IMR-90 (cell line): Measurements from ENCODE around the gene VEZT. TPM values are rescaled to one million over a fixed set of nuclear protein-coding genes. Genes with fewer than 3 reads are reported as not detected.

Experiments
- ATAC-seq: fragments of 200-7000 bp; cut with Tn5 transposase; 2 replicates; pipeline ENCODE4 v1.9.1; 2020; ENCODE audit warnings: low read depth, mild to moderate bottlenecking, moderate library complexity
- BruUV-seq: library from RNA; stranded (reverse); fragments of 400-500 nt; replicated peaks from 2 replicates; lab custom pipeline; 2021; lab: Mats Ljungman, UMichigan
- CTCF ChIA-PET: fragments of 300-600 bp; formaldehyde crosslinking; extraction: SDS; loops from one replicate; lab custom pipeline; 2021; ENCODE audit warnings: antibody characterized with exemption; lab: Yijun Ruan, JAX
- POLR2A ChIA-PET: fragments of 300-600 bp; sonication (Branson Sonifier 250); formaldehyde crosslinking; loops from one replicate; lab custom pipeline; 2022; ENCODE audit warnings: antibody characterized with exemption; ENCODE audit not compliant: unreplicated experiment; lab: Charles Lee
- DNase-seq: peaks from one replicate; pipeline ENCODE4 v3.0.0; 2013
- H2AFZ ChIP-seq: replicated peaks from 2 replicates; pipeline ENCODE3; 2013; ENCODE audit warnings: low read length, mild to moderate bottlenecking; ENCODE audit not compliant: poor library complexity
- H2AK5ac ChIP-seq: 2 replicates; pipeline ENCODE4 v1.6.1; 2013; ENCODE audit warnings: low read depth, low read length, inconsistent platforms
- H2AK9ac ChIP-seq: replicated peaks from 2 replicates; pipeline ENCODE3; 2013; ENCODE audit warnings: mild to moderate bottlenecking, low read depth, low read length, moderate library complexity; ENCODE audit not compliant: poor library complexity
- H2BK120ac ChIP-seq: 2 replicates; pipeline ENCODE4 v1.6.1; 2013; ENCODE audit warnings: low read depth, low read length, inconsistent platforms
- H2BK15ac ChIP-seq: 3 replicates; pipeline ENCODE4 v1.6.1; 2013; ENCODE audit warnings: low read depth, low read length, inconsistent platforms
- H2BK20ac ChIP-seq: 2 replicates; pipeline ENCODE4 v1.6.1; 2013; ENCODE audit warnings: low read depth, mild to moderate bottlenecking, inconsistent platforms, low read length, moderate library complexity
- H2BK5ac ChIP-seq: 2 replicates; pipeline ENCODE4 v1.6.1; 2013; ENCODE audit warnings: mild to moderate bottlenecking, low read depth, low read length, inconsistent platforms; ENCODE audit not compliant: poor library complexity, severe bottlenecking
- H3K14ac ChIP-seq: replicated peaks from 2 replicates; pipeline ENCODE4 v1.6.1; 2013; ENCODE audit warnings: low read depth, low read length, inconsistent platforms
- H3K18ac ChIP-seq: 2 replicates; pipeline ENCODE4 v1.6.1; 2013; ENCODE audit warnings: low read depth, low read length, control low read depth
- H3K23ac ChIP-seq: 2 replicates; pipeline ENCODE4 v1.6.1; 2013; ENCODE audit warnings: low read depth, low read length, inconsistent platforms
- H3K27ac ChIP-seq: 2 replicates; pipeline ENCODE4 v1.5.1; 2013; ENCODE audit warnings: mild to moderate bottlenecking, control low read depth, low read length; ENCODE audit not compliant: insufficient read depth
- H3K27me3 ChIP-seq: 2 replicates; pipeline ENCODE4 v1.6.1; 2013; ENCODE audit warnings: low read length; ENCODE audit not compliant: control insufficient read depth, insufficient read depth
- H3K36me3 ChIP-seq: 2 replicates; pipeline ENCODE4 v1.6.1; 2013; ENCODE audit warnings: low read length, mixed read lengths; ENCODE audit not compliant: control insufficient read depth, insufficient read depth
- H3K4ac ChIP-seq: 2 replicates; pipeline ENCODE4 v1.6.1; 2013; ENCODE audit warnings: low read depth, low read length, inconsistent platforms
- H3K4me1 ChIP-seq: 2 replicates; pipeline ENCODE4 v1.6.1; 2013; ENCODE audit warnings: low read length, mixed read lengths; ENCODE audit not compliant: control insufficient read depth, insufficient read depth
- H3K4me2 ChIP-seq: 2 replicates; pipeline ENCODE4 v1.6.1; 2013; ENCODE audit warnings: low read depth, mild to moderate bottlenecking, control low read depth, low read length, moderate library complexity
- H3K4me3 ChIP-seq: 2 replicates; pipeline ENCODE4 v1.5.1; 2013; ENCODE audit warnings: low read depth, mild to moderate bottlenecking, control low read depth, low read length, moderate library complexity; ENCODE audit not compliant: insufficient read depth
- H3K56ac ChIP-seq: 2 replicates; pipeline ENCODE4 v1.6.1; 2013; ENCODE audit warnings: low read length, inconsistent platforms; ENCODE audit not compliant: insufficient read depth; ENCODE audit errors: extremely low read depth
- H3K79me1 ChIP-seq, 2 experiments: 2 replicates each; pipeline ENCODE4 v1.6.1; 2013; ENCODE audit warnings: low read length in 2 of 2, inconsistent platforms in 1 of 2, low read depth in 1 of 2
- H3K9ac ChIP-seq: 2 replicates; pipeline ENCODE4 v1.6.1; 2013; ENCODE audit warnings: low read depth, low read length, control low read depth
- H3K9me1 ChIP-seq: 2 replicates; pipeline ENCODE4 v1.6.1; 2013; ENCODE audit warnings: low read length, inconsistent platforms; ENCODE audit not compliant: insufficient read depth
- H3K9me3 ChIP-seq: 2 replicates; pipeline ENCODE4 v1.6.1; 2013; ENCODE audit warnings: low read length; ENCODE audit not compliant: control insufficient read depth, insufficient read depth
- H4K20me1 ChIP-seq: 2 replicates; pipeline ENCODE4 v1.6.1; 2013; ENCODE audit warnings: low read length, inconsistent platforms; ENCODE audit not compliant: insufficient read depth
- H4K5ac ChIP-seq: 2 replicates; pipeline ENCODE4 v1.6.1; 2013; ENCODE audit warnings: mild to moderate bottlenecking, low read depth, low read length, control low read depth
- H4K8ac ChIP-seq, 2 experiments: 2 replicates each; pipeline ENCODE4 v1.6.1; 2013; ENCODE audit warnings: low read depth in 2 of 2, low read length in 2 of 2, control low read depth in 1 of 2, inconsistent platforms in 1 of 2
- H4K91ac ChIP-seq: 2 replicates; pipeline ENCODE4 v1.6.1; 2013; ENCODE audit warnings: low read depth, low read length, inconsistent platforms; ENCODE audit not compliant: insufficient read depth
- CEBPB ChIP-seq: IDR thresholded peaks from 2 replicates; pipeline ENCODE4 v1.6.1; 2012; ENCODE audit warnings: low read depth, low read length, improper control_type of control experiment
- CHD1 ChIP-seq: IDR thresholded peaks from 2 replicates; pipeline ENCODE4 v1.6.1; 2012; ENCODE audit warnings: low read depth, low read length, improper control_type of control experiment
- CTCF ChIP-seq: conservative IDR thresholded peaks from 2 replicates; pipeline ENCODE4 v1.5.1; 2012; ENCODE audit warnings: mild to moderate bottlenecking, low read depth, low read length, improper control_type of control experiment
- ELK1 ChIP-seq: fragments of 150-350 bp; IDR thresholded peaks from 2 replicates; pipeline ENCODE4 v1.6.1; 2016; ENCODE audit warnings: low read depth, mild to moderate bottlenecking, low read length, moderate library complexity, borderline replicate concordance
- FOS ChIP-seq: fragments of 150-350 bp; IDR thresholded peaks from 2 replicates; pipeline ENCODE4 v1.6.1; 2016; ENCODE audit warnings: low read depth, low read length
- MAFK ChIP-seq: IDR thresholded peaks from 2 replicates; pipeline ENCODE4 v1.6.1; 2012; ENCODE audit warnings: low read depth, low read length, improper control_type of control experiment
- MAZ ChIP-seq: IDR thresholded peaks from 2 replicates; pipeline ENCODE4 v1.6.1; 2012; ENCODE audit warnings: low read depth, mild to moderate bottlenecking, low read length, improper control_type of control experiment, moderate library complexity, borderline replicate concordance
- MXI1 ChIP-seq: IDR thresholded peaks from 2 replicates; pipeline ENCODE4 v1.6.1; 2012; ENCODE audit warnings: low read depth, mild to moderate bottlenecking, low read length, moderate library complexity, borderline replicate concordance
- NFE2L2 ChIP-seq: fragments of 150-350 bp; IDR thresholded peaks from 2 replicates; pipeline ENCODE4 v1.6.1; 2016; ENCODE audit warnings: low read depth, mild to moderate bottlenecking, low read length
- RCOR1 ChIP-seq: IDR thresholded peaks from 2 replicates; pipeline ENCODE4 v1.6.1; 2012; ENCODE audit warnings: mild to moderate bottlenecking, low read length, improper control_type of control experiment; ENCODE audit not compliant: insufficient replicate concordance
- SMC3 ChIP-seq: fragments of 150-350 bp; IDR thresholded peaks from 2 replicates; pipeline ENCODE4 v1.6.1; 2016; ENCODE audit warnings: low read depth, mild to moderate bottlenecking, antibody characterized with exemption, low read length, moderate library complexity
- USF2 ChIP-seq: fragments of 150-350 bp; IDR thresholded peaks from 2 replicates; pipeline ENCODE4 v1.6.1; 2017; ENCODE audit warnings: mild to moderate bottlenecking, antibody characterized with exemption, low read length, low read depth
- WGBS, 2 experiments: methylation state at CpG; one replicate each; pipeline versions ENCODE4 v1.1.5 to v1.1.7; 2013; ENCODE audit warnings: missing lambda C conversion rate in 2 of 2; ENCODE audit not compliant: insufficient read length in 1 of 2; ENCODE audit errors: extremely low coverage in 2 of 2; 5-methylcytosine and 5-hydroxymethylcytosine counted together
- dilution Hi-C: fragments of 300-500 bp; cut with HindIII; formaldehyde crosslinking; loops from one replicate; pipeline ENCODE4 v1.14.3; 2018; ENCODE audit warnings: low sequenced_read_pairs; ENCODE audit not compliant: unreplicated experiment
- in situ Hi-C: fragments of 300-500 bp; cut with MboI; formaldehyde crosslinking; loops from 3 replicates; pipeline ENCODE4 v1.14.3; 2019; ENCODE audit warnings: low sequenced_read_pairs, inconsistent platforms, mixed read lengths
- intact Hi-C: fragments of 100-400 bp; cut with micrococcal nuclease; formaldehyde crosslinking; loops from 2 replicates; pipeline ENCODE4 v1.10.0; 2022
- polyA plus RNA-seq, 3 experiments: library from polyadenylated mRNA; depleted of rRNA; stranded (reverse); fragments of >200 nt; gene quantifications; 2 replicates each; pipeline ENCODE4 v1.2.3, GENCODE V29; 2012; ENCODE audit warnings: low replicate concordance in 1 of 3
- total RNA-seq: library from RNA; depleted of rRNA; stranded (reverse); fragments of >200 nt; gene quantifications from 2 replicates; pipeline ENCODE4 v1.2.3, GENCODE V29; 2012

VEZT gene
- total and polyA plus RNA-seq, 2 of the 4 experiments (the other 2 are of a cell fraction): 54.5 to 90.2 TPM

GRCh38 chr12:95218150-95219133 lies 835 bp downstream of the VEZT start:
- Histone ChIP-seq H3K4me3 (peak overlapping the region; percentile 79), H4K5ac (peak overlapping the region; percentile 64), H3K27ac (peak overlapping the region; percentile 66), H2AFZ (peak overlapping the region; percentile 98), H3K56ac (peak overlapping the region; percentile 78), H2BK120ac (peak overlapping the region; percentile 67), H3K9me3 (no peaks in the 10 kb centered on the region), H3K27me3 (no peaks in the 10 kb centered on the region), H4K20me1 (peaks cover 17% of the 10 kb centered on the region), H3K18ac (peak overlapping the region; percentile 35), H2BK20ac (0 out of 2 replicates have a peak overlapping the region, but pooled peaks have one; percentile 8), H4K91ac (peak overlapping the region; percentile 80), H2AK9ac (peak overlapping the region; percentile 99), H3K9me1 (peaks cover 7% of the 10 kb centered on the region), H3K36me3 (no peaks in the 10 kb centered on the region), H2AK5ac (peak overlapping the region; percentile 90), H3K4ac (peak overlapping the region; percentile 96), H3K23ac (peak overlapping the region; percentile 75), H3K4me1 (0 out of 2 replicates have a peak, but pooled peaks cover 2% of the 10 kb centered on the region), H4K8ac (peak overlapping the region; percentile 22 to 48; a peak in 3 of 4 replicates), H3K79me1 (peaks cover 11 to 53% of the 10 kb centered on the region in 2 experiments), H2BK15ac (peak overlapping the region; percentile 71; the same call in 2 of the 3 replicates), H3K14ac (peak overlapping the region; percentile 87), H2BK5ac (peak overlapping the region; percentile 93), H3K4me2 (peak overlapping the region; percentile 100), H3K9ac (peak overlapping the region; percentile 75)
- ATAC-seq: peak; percentile 65
- intact Hi-C loops: loop anchor here (5.0 kb wide), 1 partner anchor 51 kb away; no protein-coding TSS in a partner anchor
- ChIA-PET CTCF (interaction anchor here (0.6 to 2.7 kb wide), 7 partner anchors 9 to 118 kb away, joined by 3 to 12 read pairs (median 6); no protein-coding TSS in a partner anchor), POLR2A (no interaction called here)
- WGBS, 2 experiments: 3% methylated on average over 11 of the region's 35 CpGs; no CpG with 5 or more reads in 1 of the 2 experiments
- DNase-seq: peak; percentile 58
- dilution Hi-C loops: no loop called here
- TSS peak; percentile 30 for BruUV-seq
- in situ Hi-C loops: no loop called here
- TF ChIP-seq MAFK (no peak), CHD1 (no peak), NFE2L2 (no peak), ELK1 (no peak), SMC3 (no peak), FOS (no peak), USF2 (no peak), MAZ (no peak), CTCF (no peak), CEBPB (no peak), MXI1 (no peak), RCOR1 (no peak)
